CD4-positive, alpha-beta T cell treated with Interleukin-21 for 1 hour (primary cell): Measurements from ENCODE around the gene IQCH.
"Not testable (repeated sequence)": the region's sequence is repeated elsewhere in the genome, so short reads cannot be mapped to it uniquely, and the experiment has no call there.

Experiments used
- DNase-seq: peaks from one replicate; pipeline ENCODE4 v3.0.0-alpha.2; 2020

Gene IQCH

GRCh38 chr15:67399925-67400324, 145.3 kb downstream of the IQCH start:
- no peak for DNase-seq

GRCh38 chr15:67400890-67401289, 146.3 kb downstream of the IQCH start:
- DNase-seq: no peak

DNA sequence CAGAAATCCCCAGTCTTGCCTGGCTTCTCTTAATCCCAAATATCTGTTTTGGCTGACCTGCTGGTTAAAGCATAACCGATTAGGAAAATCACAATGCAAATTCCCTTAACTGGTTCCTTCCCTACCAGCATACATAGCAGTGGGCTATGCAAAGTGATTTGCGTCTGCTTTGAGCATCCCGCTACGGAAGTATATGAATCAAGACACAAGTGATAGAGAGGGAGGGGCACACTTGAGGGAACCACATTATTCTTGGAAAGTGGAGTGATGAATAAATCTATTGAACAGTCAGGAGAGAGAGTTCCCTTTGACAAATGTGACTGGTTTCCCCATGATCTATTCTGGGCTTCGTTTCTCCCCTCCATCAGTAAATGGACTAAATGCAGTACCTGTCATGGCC, 146.8 kb downstream of the IQCH start:
- no peak for DNase-seq

GRCh38 chr15:67403428-67404154, 149.0 kb downstream of the IQCH start:
- no peak for DNase-seq

DNA sequence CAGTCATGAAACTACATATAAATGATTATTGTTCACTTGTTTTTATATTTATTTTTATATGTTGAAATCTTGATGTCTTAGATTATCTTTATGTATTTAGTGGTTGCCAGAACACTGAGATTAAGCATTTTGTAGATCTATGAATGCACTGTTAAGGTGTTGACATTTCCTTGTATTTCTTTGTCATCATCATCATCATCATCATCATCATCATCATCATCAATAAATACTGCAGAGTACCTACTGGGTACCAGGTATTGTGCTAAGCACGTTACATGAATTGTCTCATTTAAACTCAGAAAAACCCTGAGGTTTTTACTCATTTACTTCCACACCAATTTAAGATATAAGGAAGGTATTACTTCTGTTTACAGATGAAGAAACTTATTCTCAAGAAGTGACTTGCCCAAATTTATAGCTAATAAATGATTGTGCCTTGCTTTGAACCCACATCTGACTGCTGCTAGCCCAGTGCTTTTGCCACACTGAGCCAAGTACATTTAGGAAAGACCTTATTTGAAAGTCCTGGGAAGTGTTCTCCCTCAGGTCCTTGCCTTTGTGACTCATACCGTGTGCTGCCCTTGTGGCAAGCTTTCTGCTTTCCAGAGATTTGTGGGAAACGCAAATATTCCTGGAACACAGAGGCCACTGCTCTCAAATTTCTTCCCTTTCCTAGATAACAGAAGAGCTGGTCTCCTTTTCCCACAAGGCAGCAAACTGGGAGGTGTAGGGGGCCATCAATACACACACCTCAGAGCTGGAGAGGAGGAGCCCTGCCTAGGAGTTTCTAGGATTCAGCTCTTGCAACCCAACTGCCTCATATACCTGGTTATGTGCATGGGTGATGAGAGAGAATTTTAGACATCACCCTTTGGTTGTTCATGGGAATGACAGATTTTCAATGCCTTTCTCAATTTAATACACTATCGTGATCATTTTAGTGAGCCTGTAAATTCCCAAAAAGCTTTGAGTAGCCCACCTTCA, 150.9 kb downstream of the IQCH start:
- DNase-seq: no peak

DNA sequence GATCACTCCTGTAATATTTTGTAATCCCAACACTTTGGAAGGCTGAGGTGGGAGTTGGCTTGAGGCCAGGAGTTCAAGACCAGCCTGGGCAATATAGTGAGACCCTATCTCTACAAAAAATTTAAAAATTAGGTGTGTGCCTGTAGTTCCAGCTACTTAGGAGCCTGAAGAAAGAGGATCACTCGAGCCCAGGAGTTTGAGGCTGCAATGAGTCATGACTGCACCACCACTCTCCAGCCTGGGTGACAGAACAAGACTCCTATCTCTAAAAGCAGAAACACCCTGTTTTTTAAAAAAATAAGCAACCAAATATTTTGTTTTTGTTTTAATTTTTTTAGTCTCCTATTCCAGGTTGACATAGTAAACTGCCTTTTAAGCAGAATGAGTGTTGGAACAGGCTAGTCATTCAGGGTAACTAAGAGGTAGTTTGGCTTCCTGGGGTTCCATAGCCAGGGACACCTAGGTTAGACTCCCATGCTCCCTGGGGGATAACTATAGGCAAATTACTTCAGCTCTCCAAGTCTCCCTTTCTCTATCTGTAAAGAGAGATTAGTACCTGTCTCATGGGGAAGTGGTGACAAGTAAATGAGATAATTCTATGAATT, 151.8 kb downstream of the IQCH start:
- no peak for DNase-seq

GRCh38 chr15:67407786-67408185, 153.2 kb downstream of the IQCH start:
- no peak for DNase-seq

GRCh38 chr15:67409175-67409574, 154.6 kb downstream of the IQCH start:
- no peak for DNase-seq

DNA sequence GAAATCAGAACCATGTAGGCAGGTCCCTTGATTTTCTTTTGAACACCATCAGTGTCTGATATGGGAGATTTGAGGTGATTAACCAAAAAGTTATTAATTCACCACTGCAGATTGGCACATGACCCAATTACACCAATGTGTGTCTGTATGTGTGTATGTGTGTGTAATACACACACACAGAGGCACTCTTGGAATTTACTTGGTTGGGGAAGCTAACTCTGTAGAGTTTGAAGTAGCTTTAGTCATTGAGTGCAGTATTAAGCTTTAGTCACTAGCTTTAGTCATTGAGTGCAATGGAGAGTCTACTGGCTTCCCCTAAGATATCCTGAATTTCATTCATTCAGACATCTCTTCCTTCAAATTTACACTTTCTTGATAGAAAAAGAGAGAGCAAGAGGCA, 156.9 kb downstream of the IQCH start:
- no peak for DNase-seq

GRCh38 chr15:67413770-67414390, 159.3 kb downstream of the IQCH start:
- DNase-seq: no peak

DNA sequence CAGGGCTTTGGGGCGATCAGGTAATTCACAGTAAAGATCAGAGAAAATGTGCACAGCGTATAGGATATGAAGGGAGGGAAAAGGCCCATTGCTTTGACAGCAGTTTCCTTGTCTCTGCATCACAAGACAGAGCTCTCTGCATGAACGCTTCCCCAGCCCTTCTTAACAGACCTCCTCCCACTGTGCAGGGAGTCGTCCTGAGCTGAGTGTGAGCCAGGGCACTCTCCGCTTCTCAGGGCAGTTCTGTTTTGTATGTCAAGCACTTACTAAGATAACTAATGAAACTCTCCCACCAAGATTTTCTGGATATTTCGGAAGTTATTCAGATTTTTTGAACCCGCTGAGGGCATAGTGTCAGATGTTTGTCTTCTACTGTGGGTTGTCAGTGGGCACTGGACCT, 160.6 kb downstream of the IQCH start:
- DNase-seq: no peak

- DNase-seq: no peak
These were observed 162.3 kb downstream of the IQCH start for GRCh38 chr15:67416891-67417290.

- no peak for DNase-seq
These were observed 165.1 kb downstream of the IQCH start for GRCh38 chr15:67419705-67420104.

DNA sequence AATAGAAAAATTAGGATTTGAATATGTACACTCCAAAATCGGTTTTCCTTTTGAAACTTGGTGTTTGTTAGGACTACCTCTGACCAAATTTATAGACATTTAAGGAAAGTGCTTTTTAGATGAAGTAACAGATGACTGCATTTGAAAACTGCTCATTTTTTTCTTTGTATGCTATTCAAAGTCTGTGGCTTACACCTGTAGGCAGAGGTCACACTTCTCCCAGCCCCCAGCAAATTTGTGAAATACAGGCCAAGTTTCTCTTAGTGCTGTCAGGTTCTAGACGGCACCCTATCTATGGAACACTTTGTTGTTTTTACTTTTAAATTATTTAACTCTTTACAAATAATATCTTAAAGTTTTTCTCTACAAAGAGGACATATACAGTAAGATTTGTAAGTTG, 165.6 kb downstream of the IQCH start:
- DNase-seq: no peak

GRCh38 chr15:67421105-67421504, 166.5 kb downstream of the IQCH start:
- no peak for DNase-seq

DNA sequence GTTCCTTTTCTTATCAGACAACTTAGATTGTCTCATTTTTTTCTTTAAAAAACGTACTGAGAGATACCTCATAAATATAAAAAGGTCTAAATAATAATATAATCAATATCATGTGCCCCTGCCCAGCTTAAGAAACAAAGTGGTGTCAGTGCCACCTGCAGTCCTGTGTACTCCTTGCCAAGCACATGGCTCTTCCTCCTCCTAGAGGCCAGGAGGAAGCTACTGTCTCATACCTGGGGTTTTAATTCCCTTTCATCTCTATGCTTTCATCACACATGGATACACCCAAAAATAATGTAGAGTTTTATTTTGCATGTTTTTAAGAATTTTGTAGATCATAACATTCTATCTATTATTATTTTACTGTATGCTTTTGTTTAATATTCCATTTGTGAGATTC, 167.7 kb downstream of the IQCH start:
- DNase-seq: no peak

GRCh38 chr15:67433495-67434099, 179.0 kb downstream of the IQCH start:
- peak; percentile 14 for DNase-seq

DNA sequence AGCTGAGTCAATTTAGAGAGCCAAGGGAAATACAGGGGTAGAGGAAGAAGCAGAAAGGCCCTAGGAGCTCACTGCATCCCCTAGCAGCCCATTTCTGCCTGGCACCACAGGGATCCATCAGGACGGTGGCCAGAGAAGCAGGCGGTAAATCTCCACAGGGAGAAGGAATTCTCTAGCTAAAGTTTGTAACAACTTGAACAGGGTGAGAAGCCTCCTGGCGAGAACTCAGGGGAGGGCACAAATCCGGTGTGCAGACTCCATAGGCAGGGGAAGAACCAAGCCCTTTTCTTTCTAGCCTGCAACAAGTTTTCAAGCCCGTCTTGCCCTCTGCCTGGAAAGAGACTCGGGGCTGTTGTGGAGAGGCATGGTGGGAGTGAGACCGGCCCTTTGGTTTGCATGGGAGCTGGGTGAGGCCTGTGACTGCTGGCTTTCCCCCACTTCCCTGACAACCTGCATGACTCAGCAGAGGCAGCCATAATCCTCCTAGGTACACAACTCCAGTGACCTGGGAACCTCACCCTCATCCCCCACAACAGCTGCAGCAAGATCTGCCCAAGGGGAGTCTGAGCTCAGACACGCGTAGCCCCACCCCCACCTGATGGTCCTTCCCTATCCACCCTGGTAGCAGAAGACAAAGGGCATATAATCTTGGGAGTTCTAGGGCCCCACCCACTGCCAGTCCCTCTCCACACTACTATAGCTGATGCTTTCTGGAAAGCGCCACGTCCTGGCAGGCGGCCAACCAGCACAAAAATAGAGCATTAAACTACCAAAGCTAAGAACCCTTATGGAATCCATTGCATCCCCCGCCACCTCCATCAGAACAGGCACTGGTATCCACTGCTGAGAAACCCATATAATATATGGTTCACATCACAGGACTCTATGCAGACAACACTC, 182.0 kb downstream of the IQCH start:
- DNase-seq: not testable (repeated sequence)

DNA sequence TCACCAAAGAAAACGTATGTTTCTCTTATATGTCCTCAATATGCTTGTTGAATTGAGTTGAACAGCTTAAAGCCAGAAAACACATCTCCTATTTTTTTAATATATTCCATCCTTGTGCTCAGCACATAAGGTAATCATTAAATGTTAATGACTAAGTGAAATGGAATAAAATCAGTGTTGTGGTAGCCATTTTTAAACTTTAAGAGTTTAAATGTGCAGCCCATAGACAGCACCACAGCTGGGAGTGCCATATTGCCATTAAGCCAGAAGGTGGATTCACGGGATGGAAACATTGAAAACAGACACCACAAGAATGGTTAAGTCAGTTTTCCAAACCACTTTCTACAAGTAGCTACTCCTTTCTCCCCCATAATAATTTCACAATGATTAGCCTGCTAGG, 189.5 kb downstream of the IQCH start:
- DNase-seq: no peak

DNA sequence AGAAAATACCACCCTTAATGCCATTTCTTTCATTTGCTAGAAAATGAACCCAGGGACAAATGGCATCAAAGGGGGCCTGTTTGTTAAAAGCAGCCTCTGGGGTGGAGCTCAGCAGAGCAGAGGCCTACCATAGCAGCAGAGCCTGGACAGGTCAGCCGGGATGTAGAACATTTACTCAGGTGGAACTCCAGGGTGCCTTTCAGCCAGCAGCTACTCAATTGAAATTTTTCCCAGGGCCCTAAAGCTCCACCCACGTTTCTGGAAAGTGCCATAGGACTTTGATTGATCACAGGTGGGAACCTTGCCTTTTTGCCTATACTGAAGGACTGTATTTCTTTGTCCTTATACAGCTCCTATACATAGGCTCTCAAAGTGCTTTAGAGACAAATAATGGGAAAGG, 191.9 kb downstream of the IQCH start:
- no peak for DNase-seq

GRCh38 chr15:67448372-67448771, 193.8 kb downstream of the IQCH start:
- not testable (repeated sequence) for DNase-seq

DNA sequence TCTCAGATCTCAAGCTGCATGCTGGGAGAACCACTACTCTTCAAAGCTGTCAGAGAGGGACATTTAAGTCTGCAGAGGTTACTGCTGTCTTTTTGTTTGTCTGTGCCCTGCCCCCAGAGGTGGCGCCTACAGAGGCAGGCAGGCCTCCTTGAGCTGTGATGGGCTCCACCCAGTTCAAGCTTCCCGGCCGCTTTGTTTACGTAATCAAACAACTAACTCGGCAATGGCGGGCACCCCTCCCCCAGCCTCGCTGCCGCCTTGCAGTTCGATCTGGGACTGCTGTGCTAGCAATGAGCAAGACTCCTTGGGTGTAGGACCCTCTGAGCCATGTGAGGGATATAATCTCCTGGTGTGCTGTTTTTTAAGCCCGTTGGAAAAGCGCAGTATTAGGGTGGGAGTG, 199.1 kb downstream of the IQCH start:
- DNase-seq: not testable (repeated sequence)
